ENCODE data around the gene CHD6.

Gene CHD6

DNA sequence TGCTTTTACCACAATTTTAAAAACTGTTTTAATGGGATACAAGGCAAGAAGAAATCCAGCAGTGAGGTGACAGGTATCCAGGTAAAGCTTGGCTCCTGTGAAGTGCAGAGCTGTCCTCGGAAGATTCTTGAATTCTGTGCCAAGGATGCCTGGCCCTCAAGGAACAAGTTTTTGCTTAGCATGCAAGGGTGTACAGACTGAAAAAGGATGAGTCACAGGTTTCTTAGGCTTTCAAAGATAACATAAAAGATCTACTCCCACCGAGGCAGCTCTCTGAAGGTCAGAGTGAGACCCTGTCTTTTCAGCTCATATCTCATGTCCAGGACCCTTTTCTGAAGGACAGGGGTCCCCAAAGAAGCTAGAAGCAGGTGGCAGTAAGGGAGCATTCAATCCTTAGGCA is 83.3 kb downstream of the CHD6 start:
- H3K36me3 ChIP-seq (ENCODE audit: control insufficient read depth, insufficient read depth, low read length): no peaks in the 10 kb centered on the region
- no peaks in the 10 kb centered on the region for H3K27me3 ChIP-seq (ENCODE audit: control insufficient read depth, insufficient read depth, low read length)
- H3K9me3 ChIP-seq (ENCODE audit: control insufficient read depth, insufficient read depth, low read length): no peaks in the 10 kb centered on the region
- H3K9ac ChIP-seq (ENCODE audit: low read depth, low read length): no peak overlapping the region
- H3K4me1 ChIP-seq (ENCODE audit: control insufficient read depth, insufficient read depth, low read length): no peaks in the 10 kb centered on the region
- H3K4me3 ChIP-seq (ENCODE audit: low read depth, low read length): no peak overlapping the region

GRCh38 chr20:41534170-41534569 is 84.0 kb downstream of the CHD6 start:
- Histone ChIP-seq H3K9ac (ENCODE audit: low read depth, low read length) (no peak overlapping the region), H3K4me3 (ENCODE audit: low read depth, low read length) (no peak overlapping the region), H3K27me3 (ENCODE audit: control insufficient read depth, insufficient read depth, low read length) (no peaks in the 10 kb centered on the region), H3K9me3 (ENCODE audit: control insufficient read depth, insufficient read depth, low read length) (no peaks in the 10 kb centered on the region), H3K4me1 (ENCODE audit: control insufficient read depth, insufficient read depth, low read length) (no peaks in the 10 kb centered on the region), H3K36me3 (ENCODE audit: control insufficient read depth, insufficient read depth, low read length) (no peaks in the 10 kb centered on the region)

DNA sequence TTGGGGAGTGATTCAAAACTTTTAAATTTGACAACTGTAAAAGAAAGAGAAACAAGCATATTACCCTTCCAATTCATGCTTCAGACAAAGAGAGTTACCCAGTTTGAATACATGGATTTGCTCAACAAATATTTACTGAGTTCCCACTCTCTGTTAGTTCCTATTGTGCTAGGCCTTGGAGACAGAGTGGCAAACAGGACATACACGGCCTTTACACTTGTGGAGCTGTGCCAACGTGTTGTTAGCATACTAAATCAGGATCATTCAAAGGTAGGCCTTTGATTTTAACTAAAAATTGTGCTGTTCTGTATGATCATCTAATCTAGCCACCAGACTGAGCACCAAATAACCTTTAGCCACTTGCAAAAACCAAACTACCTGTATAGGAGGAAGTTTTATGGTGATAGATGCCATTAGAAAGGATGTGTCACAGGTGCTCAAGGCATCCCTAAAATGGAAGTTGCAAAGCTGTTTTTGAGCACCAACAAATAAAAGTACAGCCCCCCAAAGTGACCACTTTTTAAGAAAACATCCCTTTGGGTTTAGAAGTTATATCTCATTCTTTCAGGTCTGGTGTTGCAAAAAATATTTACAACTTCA is 84.5 kb downstream of the CHD6 start:
- Histone ChIP-seq H3K9ac (ENCODE audit: low read depth, low read length) (no peak overlapping the region), H3K36me3 (ENCODE audit: control insufficient read depth, insufficient read depth, low read length) (no peaks in the 10 kb centered on the region), H3K4me3 (ENCODE audit: low read depth, low read length) (no peak overlapping the region)

DNA sequence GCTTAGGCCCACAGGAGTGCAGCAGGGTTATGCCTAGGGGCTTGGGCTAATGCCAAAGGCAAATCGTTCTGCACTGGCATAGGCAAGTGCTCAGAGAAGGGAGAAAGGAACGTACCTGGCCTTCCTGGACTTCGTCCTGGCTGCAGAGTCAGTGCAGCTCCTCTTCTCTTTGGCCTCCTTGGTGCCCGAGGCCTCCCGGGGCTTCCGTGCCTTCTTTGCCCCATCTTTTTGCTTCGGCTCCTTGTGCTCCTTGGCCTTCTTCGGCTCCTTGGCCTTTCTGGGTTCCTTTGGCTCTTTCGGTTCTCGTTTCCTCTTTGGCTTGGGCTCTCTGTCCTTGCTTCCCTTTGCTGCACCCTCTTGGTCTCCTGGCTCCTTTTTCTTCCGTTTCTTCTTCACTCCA is 85.2 kb downstream of the CHD6 start:
- no peaks in the 10 kb centered on the region for H3K27me3 ChIP-seq (ENCODE audit: control insufficient read depth, insufficient read depth, low read length)
- H3K9ac ChIP-seq (ENCODE audit: low read depth, low read length): no peak overlapping the region
- no peaks in the 10 kb centered on the region for H3K36me3 ChIP-seq (ENCODE audit: control insufficient read depth, insufficient read depth, low read length)
- H3K4me1 ChIP-seq (ENCODE audit: control insufficient read depth, insufficient read depth, low read length): no peaks in the 10 kb centered on the region
- no peaks in the 10 kb centered on the region for H3K9me3 ChIP-seq (ENCODE audit: control insufficient read depth, insufficient read depth, low read length)
- no peak overlapping the region for H3K4me3 ChIP-seq (ENCODE audit: low read depth, low read length)

More for the DNA sequence above, 84.5 kb downstream of the CHD6 start:
- Histone ChIP-seq H3K9me3 (ENCODE audit: control insufficient read depth, insufficient read depth, low read length) (no peaks in the 10 kb centered on the region), H3K4me1 (ENCODE audit: control insufficient read depth, insufficient read depth, low read length) (no peaks in the 10 kb centered on the region), H3K27me3 (ENCODE audit: control insufficient read depth, insufficient read depth, low read length) (no peaks in the 10 kb centered on the region)

DNA sequence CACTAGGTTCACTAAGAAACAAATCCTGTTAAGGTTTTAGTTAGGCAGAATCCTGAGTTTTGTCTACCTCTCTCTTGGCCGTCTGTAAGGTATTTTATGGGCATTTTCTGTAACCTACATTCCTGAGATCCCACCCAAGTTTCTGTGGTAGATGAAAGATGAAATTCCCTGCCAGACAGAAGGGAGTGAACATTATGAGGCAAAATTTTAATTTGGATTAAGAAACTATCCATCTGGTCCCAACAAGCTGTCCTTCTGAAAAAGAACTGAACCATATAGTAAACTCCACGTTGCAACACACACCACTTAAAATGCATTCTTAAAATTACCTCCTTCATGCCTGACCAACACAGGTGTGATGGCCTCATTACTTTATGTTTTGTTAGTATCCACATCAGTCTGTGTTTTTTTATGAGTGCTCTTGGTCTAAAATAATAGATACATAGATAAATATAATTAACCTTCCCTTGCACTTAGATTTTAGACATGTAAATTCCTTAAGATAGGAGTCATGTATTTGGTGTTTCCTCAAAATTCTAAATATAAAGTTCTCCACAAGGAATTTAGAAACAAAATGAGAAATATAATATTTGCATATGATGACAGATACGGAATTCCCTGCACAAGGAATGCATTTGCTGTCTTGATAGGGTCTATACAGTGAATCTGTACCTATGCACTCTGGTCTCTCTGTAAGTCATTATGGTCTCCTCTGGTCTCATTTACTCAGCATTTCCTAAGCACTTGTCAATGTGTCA is 86.5 kb downstream of the CHD6 start:
- Histone ChIP-seq H3K4me3 (ENCODE audit: low read depth, low read length) (no peak overlapping the region), H3K36me3 (ENCODE audit: control insufficient read depth, insufficient read depth, low read length) (no peaks in the 10 kb centered on the region), H3K9ac (ENCODE audit: low read depth, low read length) (no peak overlapping the region), H3K9me3 (ENCODE audit: control insufficient read depth, insufficient read depth, low read length) (no peaks in the 10 kb centered on the region), H3K4me1 (ENCODE audit: control insufficient read depth, insufficient read depth, low read length) (no peaks in the 10 kb centered on the region), H3K27me3 (ENCODE audit: control insufficient read depth, insufficient read depth, low read length) (no peaks in the 10 kb centered on the region)

DNA sequence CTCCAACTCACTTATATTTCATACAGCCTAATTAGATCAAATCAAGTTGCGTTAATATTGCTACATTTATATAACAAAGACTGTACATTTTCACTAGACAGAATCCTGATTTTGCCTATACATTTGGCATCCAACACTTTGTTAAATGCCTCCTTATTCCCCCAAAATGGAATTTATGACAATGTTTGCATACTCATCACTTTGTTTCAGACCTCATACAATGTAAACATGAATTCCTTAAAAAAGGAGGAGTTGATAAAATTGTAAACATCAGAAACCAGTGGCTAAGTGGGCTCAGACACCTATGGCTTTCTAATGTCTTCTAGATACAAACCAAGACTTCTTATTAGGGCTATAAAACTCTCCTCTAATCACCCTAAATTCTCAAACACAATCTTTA is 87.3 kb downstream of the CHD6 start:
- no peaks in the 10 kb centered on the region for H3K36me3 ChIP-seq (ENCODE audit: control insufficient read depth, insufficient read depth, low read length)
- H3K4me1 ChIP-seq (ENCODE audit: control insufficient read depth, insufficient read depth, low read length): no peaks in the 10 kb centered on the region
- no peaks in the 10 kb centered on the region for H3K9me3 ChIP-seq (ENCODE audit: control insufficient read depth, insufficient read depth, low read length)
- no peak overlapping the region for H3K9ac ChIP-seq (ENCODE audit: low read depth, low read length)
- H3K4me3 ChIP-seq (ENCODE audit: low read depth, low read length): no peak overlapping the region
- no peaks in the 10 kb centered on the region for H3K27me3 ChIP-seq (ENCODE audit: control insufficient read depth, insufficient read depth, low read length)

DNA sequence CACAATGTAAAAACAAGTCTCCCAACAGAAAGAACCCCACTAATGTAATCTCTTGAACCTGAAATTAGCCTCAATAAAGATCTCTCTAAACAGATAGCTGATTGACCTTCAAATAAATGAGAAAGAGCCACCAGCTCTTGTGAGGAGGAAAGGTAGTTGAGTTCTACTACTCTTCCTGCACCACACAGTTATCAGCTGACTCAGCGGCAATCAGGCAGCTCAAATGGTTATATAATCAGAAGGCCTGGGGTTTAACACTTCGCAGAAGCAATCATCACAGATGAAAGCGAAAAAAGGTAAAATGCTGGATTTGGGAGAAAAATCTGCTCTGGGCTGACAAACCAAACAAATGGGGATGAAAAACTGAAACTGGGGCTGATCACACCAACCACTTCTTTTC is 91.8 kb downstream of the CHD6 start:
- Histone ChIP-seq H3K9me3 (ENCODE audit: control insufficient read depth, insufficient read depth, low read length) (no peaks in the 10 kb centered on the region), H3K36me3 (ENCODE audit: control insufficient read depth, insufficient read depth, low read length) (no peaks in the 10 kb centered on the region), H3K9ac (ENCODE audit: low read depth, low read length) (no peak overlapping the region), H3K4me1 (ENCODE audit: control insufficient read depth, insufficient read depth, low read length) (no peaks in the 10 kb centered on the region), H3K27me3 (ENCODE audit: control insufficient read depth, insufficient read depth, low read length) (no peaks in the 10 kb centered on the region), H3K4me3 (ENCODE audit: low read depth, low read length) (no peak overlapping the region)

DNA sequence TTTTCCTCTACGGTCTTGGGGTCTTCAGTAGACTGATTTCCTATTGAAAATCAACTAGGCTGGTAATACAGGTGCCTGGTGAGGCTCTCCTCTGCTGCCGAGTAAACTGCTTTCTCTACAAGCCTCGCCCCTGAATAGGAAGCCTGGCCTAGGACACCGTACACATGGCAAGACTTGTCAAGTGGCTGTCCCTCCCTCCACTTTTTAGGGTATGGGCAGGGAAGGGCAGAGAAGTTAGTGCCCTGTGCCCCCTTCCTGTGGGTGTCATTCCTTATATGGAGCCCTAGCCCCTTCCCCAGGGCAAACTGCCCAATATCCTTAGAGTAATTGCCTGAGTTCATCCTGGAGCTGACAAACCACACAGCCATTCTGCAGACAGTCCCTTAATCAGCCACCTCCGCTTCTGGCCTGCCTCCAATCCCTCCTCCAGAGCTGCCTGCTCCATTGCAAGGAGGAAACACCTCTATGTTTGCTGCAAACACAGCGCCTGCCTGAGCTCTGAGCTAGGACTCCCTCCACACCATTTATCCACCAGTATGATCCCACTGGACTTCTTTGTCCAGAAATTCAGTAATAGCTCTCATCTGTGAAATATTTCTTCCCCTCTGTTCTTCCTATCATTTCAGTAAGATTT is 93.1 kb downstream of the CHD6 start:
- no peaks in the 10 kb centered on the region for H3K9me3 ChIP-seq (ENCODE audit: control insufficient read depth, insufficient read depth, low read length)
- no peaks in the 10 kb centered on the region for H3K36me3 ChIP-seq (ENCODE audit: control insufficient read depth, insufficient read depth, low read length)
- H3K4me1 ChIP-seq (ENCODE audit: control insufficient read depth, insufficient read depth, low read length): no peaks in the 10 kb centered on the region
- H3K27me3 ChIP-seq (ENCODE audit: control insufficient read depth, insufficient read depth, low read length): no peaks in the 10 kb centered on the region
- no peak overlapping the region for H3K9ac ChIP-seq (ENCODE audit: low read depth, low read length)
- H3K4me3 ChIP-seq (ENCODE audit: low read depth, low read length): no peak overlapping the region

DNA sequence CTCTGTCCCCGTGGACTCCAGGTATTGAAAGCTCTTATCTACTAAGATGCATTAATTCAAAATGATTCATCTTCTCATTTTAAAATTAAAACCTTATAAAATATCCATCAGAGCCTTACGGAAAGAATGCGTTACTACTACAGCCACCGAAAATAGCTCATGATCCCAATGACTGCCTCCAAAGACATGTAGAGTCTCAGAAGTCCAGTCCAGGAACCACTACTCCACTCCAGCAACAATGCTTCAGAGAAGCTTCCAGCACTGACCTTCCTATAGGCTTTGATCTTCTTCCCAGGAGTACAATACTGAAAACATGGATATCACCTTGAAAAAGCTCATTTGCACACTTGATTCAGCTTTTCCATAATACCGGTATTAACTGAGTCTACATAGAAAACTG is 94.3 kb downstream of the CHD6 start:
- no peaks in the 10 kb centered on the region for H3K27me3 ChIP-seq (ENCODE audit: control insufficient read depth, insufficient read depth, low read length)
- no peaks in the 10 kb centered on the region for H3K4me1 ChIP-seq (ENCODE audit: control insufficient read depth, insufficient read depth, low read length)
- no peak overlapping the region for H3K4me3 ChIP-seq (ENCODE audit: low read depth, low read length)
- H3K9me3 ChIP-seq (ENCODE audit: control insufficient read depth, insufficient read depth, low read length): no peaks in the 10 kb centered on the region
- no peaks in the 10 kb centered on the region for H3K36me3 ChIP-seq (ENCODE audit: control insufficient read depth, insufficient read depth, low read length)
- H3K9ac ChIP-seq (ENCODE audit: low read depth, low read length): no peak overlapping the region

GRCh38 chr20:41513829-41514228 is 104.3 kb downstream of the CHD6 start:
- H3K36me3 ChIP-seq (ENCODE audit: control insufficient read depth, insufficient read depth, low read length): peaks cover 3% of the 10 kb centered on the region
- no peaks in the 10 kb centered on the region for H3K9me3 ChIP-seq (ENCODE audit: control insufficient read depth, insufficient read depth, low read length)
- no peak overlapping the region for H3K4me3 ChIP-seq (ENCODE audit: low read depth, low read length)

GRCh38 chr20:41512624-41513023 is 105.6 kb downstream of the CHD6 start:
- Histone ChIP-seq H3K9me3 (ENCODE audit: control insufficient read depth, insufficient read depth, low read length) (no peaks in the 10 kb centered on the region), H3K4me1 (ENCODE audit: control insufficient read depth, insufficient read depth, low read length) (peaks cover 2% of the 10 kb centered on the region), H3K27me3 (ENCODE audit: control insufficient read depth, insufficient read depth, low read length) (no peaks in the 10 kb centered on the region), H3K36me3 (ENCODE audit: control insufficient read depth, insufficient read depth, low read length) (peaks cover 3% of the 10 kb centered on the region), H3K9ac (ENCODE audit: low read depth, low read length) (no peak overlapping the region), H3K4me3 (ENCODE audit: low read depth, low read length) (no peak overlapping the region)

More at GRCh38 chr20:41513829-41514228, 104.3 kb downstream of the CHD6 start:
- peaks cover 2% of the 10 kb centered on the region for H3K4me1 ChIP-seq (ENCODE audit: control insufficient read depth, insufficient read depth, low read length)
- H3K9ac ChIP-seq (ENCODE audit: low read depth, low read length): no peak overlapping the region
- no peaks in the 10 kb centered on the region for H3K27me3 ChIP-seq (ENCODE audit: control insufficient read depth, insufficient read depth, low read length)

All from iPS-15b (cell line).